Measurements from ENCODE around the gene OR2T5. TPM values are rescaled to one million over a fixed set of nuclear protein-coding genes. Genes with fewer than 3 reads are reported as not detected.

The OR2T5 gene
- not detected in 2 replicates for total RNA-seq

GRCh38 chr1:248488289-248488688 is at the start of gene OR2T5:
TSS of gene OR2T5 (plus strand) at chr1:248488589. CDS start at chr1:248488589, 0 bp downstream.

GRCh38 chr1:248445399-248445798 is 43.0 kb upstream of the OR2T5 start, which contains the start of gene OR2T2:
TSS of gene OR2T2 (plus strand) at chr1:248445637. CDS start at chr1:248452798, 7,161 bp downstream.

GRCh38 chr1:248473051-248473450 is 15.3 kb upstream of the OR2T5 start, which contains the start of gene OR2T3:
TSS of gene OR2T3 (plus strand) at chr1:248473351. CDS start at chr1:248473351, 0 bp downstream.

GRCh38 chr1:248507773-248508172 is 19.4 kb downstream of the OR2T5 start, which contains the start of gene OR2G6:
TSS of gene OR2G6 (plus strand) at chr1:248508073. CDS start at chr1:248521647, 13,574 bp downstream.

Other genes starting within 250 kb of the OR2T5 start
- not detected in 2 replicates for gene OR2T33, start 210.6 kb upstream of the OR2T5 start, total RNA-seq
- gene OR2T12, start 185.2 kb upstream of the OR2T5 start, total RNA-seq: not detected in 2 replicates
- not detected in 2 replicates for gene OR2M7, start 164.0 kb upstream of the OR2T5 start, total RNA-seq
- not detected in 2 replicates for gene OR14C36, start 139.8 kb upstream of the OR2T5 start, total RNA-seq
- not detected in 2 replicates for gene OR2T4, start 126.9 kb upstream of the OR2T5 start, total RNA-seq
- not detected in 2 replicates for gene OR2T6, start 112.8 kb upstream of the OR2T5 start, total RNA-seq
- not detected in 2 replicates for gene OR2T1, start 85.5 kb upstream of the OR2T5 start, total RNA-seq
- gene OR2T2, start 43.0 kb upstream of the OR2T5 start, total RNA-seq: not detected in 2 replicates
- not detected in 2 replicates for gene OR2T3, start 15.2 kb upstream of the OR2T5 start, total RNA-seq
- gene OR2G6, start 19.5 kb downstream of the OR2T5 start, total RNA-seq: not detected in 2 replicates
- not detected in 2 replicates for gene OR2T29, start 74.2 kb downstream of the OR2T5 start, total RNA-seq
- not detected in 2 replicates for gene OR2T34, start 86.2 kb downstream of the OR2T5 start, total RNA-seq
- not detected in 2 replicates for gene OR2T10, start 109.1 kb downstream of the OR2T5 start, total RNA-seq
- not detected in 2 replicates for gene OR2T11, start 146.5 kb downstream of the OR2T5 start, total RNA-seq
- gene OR2T35, start 156.7 kb downstream of the OR2T5 start, total RNA-seq: not detected in 2 replicates
- gene OR2T27, start 166.9 kb downstream of the OR2T5 start, total RNA-seq: not detected in 2 replicates
- not detected in 2 replicates for gene OR14I1, start 214.2 kb downstream of the OR2T5 start, total RNA-seq